GM10266 (cell line): ENCODE measurements around the gene USP43.

Experiments used
- DNase-seq: peaks from one replicate; pipeline ENCODE4 v3.0.0; 2012; ENCODE audit errors: extremely low spot score
- CTCF ChIP-seq: IDR thresholded peaks from 2 replicates; pipeline ENCODE4 v1.5.1; 2012; ENCODE audit warnings: mild to moderate bottlenecking, low read depth; ENCODE audit not compliant: control insufficient read depth, insufficient read depth; ENCODE audit errors: missing control alignments

USP43 gene

GRCh38 chr17:9714801-9715200 lies 69.5 kb downstream of the USP43 start:
- no peak for TF ChIP-seq CTCF
- no peak for DNase-seq

GRCh38 chr17:9715503-9716016 lies 70.2 kb downstream of the USP43 start:
- TF ChIP-seq CTCF = no peak
- no peak for DNase-seq

GRCh38 chr17:9725575-9725974 lies 80.3 kb downstream of the USP43 start:
- no peak for TF ChIP-seq CTCF
- DNase-seq = no peak

- DNase-seq = no peak
- no peak for TF ChIP-seq CTCF
Measured at GRCh38 chr17:9726291-9726690, 81.0 kb downstream of the USP43 start.

- no peak for TF ChIP-seq CTCF
- DNase-seq = no peak
Measured at GRCh38 chr17:9728005-9728404, 82.7 kb downstream of the USP43 start.

GRCh38 chr17:9728564-9728963 lies 83.2 kb downstream of the USP43 start:
- peak; percentile 8 for TF ChIP-seq CTCF
- DNase-seq = no peak

GRCh38 chr17:9729034-9729650 lies 83.8 kb downstream of the USP43 start:
- DNase-seq = peak; percentile 65

More at GRCh38 chr17:9729034-9729650, 83.8 kb downstream of the USP43 start:
- TF ChIP-seq CTCF = peak; percentile 94
